Mucosa of descending colon (tissue), 3 donors: ENCODE results near the gene ADAM11. TPM values are rescaled to one million over a fixed set of nuclear protein-coding genes. Genes with fewer than 3 reads are reported as not detected.
A peak's percentile ranks its signal among the peaks of the same experiment; 100 is the strongest.
"Not testable (repeated sequence)": the region's sequence is repeated elsewhere in the genome, so short reads cannot be mapped to it uniquely, and the experiment has no call there.

Source experiments
- ATAC-seq: fragments of 200-7000 bp; cut with Tn5 transposase; one replicate; pipeline ENCODE4 v1.9.1; 2020; ENCODE audit warnings: mild to moderate bottlenecking, moderate library complexity
- DNase-seq, 3 donors: peaks; one replicate each; pipeline ENCODE4 v3.0.0-alpha.2; 2020
- H3K36me3 ChIP-seq: fragments of 200-600 bp; one replicate; pipeline ENCODE4 v1.8.0; 2021; ENCODE audit warnings: low read depth, mild to moderate bottlenecking
- H3K4me1 ChIP-seq: fragments of 200-600 bp; one replicate; pipeline ENCODE4 v1.8.0; 2021; ENCODE audit warnings: low read depth, mild to moderate bottlenecking
- H3K4me3 ChIP-seq: fragments of 200-600 bp; one replicate; pipeline ENCODE4 v1.8.0; 2021; ENCODE audit warnings: mild to moderate bottlenecking
- H3K9me3 ChIP-seq: fragments of 200-600 bp; one replicate; pipeline ENCODE4 v1.8.0; 2021; ENCODE audit warnings: mild to moderate bottlenecking
- intact Hi-C, 2 donors: fragments of 100-400 bp; cut with DNase I in 1 of 2; cut with micrococcal nuclease in 1 of 2; formaldehyde crosslinking; loops; one replicate each; pipeline versions ENCODE4 v1.11.0 to v1.11.1; 2022; cut with DNase I, micrococcal nuclease
- long read RNA-seq, 2 donors: library from polyadenylated mRNA; unstranded; transcript quantifications; one replicate each; pipeline ENCODE4 v2.0.0, GENCODE V29; 2019 to 2021
- total RNA-seq, 3 donors: library from RNA; stranded (reverse); fragmentation: NEBNext Ultra II Directional in 2 of 3; extraction: Animal tissue kit (Norgen Biotek cat#: 25700) in 2 of 3; gene quantifications; one replicate each; pipeline versions ENCODE4 v1.2.1 to v1.2.4, GENCODE V29; 2021 to 2023
- TF ChIP-seq, protein P1 (sequence below): fragments of 200-600 bp; IDR thresholded peaks from one replicate; pipeline ENCODE4 v1.8.0; 2022; ENCODE audit warnings: antibody characterized with exemption, mild to moderate bottlenecking
- donor health status: DM: no; HTN: no; CAD: no; lungs with moderate emphysema.
- donor health status: DM: no; HTN: no; CAD: no.
- donor health status: DM: no; HTN: yes; CAD: no.

Gene ADAM11, protein sequence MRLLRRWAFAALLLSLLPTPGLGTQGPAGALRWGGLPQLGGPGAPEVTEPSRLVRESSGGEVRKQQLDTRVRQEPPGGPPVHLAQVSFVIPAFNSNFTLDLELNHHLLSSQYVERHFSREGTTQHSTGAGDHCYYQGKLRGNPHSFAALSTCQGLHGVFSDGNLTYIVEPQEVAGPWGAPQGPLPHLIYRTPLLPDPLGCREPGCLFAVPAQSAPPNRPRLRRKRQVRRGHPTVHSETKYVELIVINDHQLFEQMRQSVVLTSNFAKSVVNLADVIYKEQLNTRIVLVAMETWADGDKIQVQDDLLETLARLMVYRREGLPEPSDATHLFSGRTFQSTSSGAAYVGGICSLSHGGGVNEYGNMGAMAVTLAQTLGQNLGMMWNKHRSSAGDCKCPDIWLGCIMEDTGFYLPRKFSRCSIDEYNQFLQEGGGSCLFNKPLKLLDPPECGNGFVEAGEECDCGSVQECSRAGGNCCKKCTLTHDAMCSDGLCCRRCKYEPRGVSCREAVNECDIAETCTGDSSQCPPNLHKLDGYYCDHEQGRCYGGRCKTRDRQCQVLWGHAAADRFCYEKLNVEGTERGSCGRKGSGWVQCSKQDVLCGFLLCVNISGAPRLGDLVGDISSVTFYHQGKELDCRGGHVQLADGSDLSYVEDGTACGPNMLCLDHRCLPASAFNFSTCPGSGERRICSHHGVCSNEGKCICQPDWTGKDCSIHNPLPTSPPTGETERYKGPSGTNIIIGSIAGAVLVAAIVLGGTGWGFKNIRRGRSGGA
- 1 to 10 TPM in 1 of 3 donors, under 1 TPM in 1, not detected in 1; 0.17 to 4.7 TPM for total RNA-seq
- long read RNA-seq, donor 1, partial matches to known transcripts, result 8 of 10 reads
- long read RNA-seq, donor 1, other reads (novel, unspliced or antisense), result 2 of 10 reads
- long read RNA-seq, donor 2, result 0 reads

DNA sequence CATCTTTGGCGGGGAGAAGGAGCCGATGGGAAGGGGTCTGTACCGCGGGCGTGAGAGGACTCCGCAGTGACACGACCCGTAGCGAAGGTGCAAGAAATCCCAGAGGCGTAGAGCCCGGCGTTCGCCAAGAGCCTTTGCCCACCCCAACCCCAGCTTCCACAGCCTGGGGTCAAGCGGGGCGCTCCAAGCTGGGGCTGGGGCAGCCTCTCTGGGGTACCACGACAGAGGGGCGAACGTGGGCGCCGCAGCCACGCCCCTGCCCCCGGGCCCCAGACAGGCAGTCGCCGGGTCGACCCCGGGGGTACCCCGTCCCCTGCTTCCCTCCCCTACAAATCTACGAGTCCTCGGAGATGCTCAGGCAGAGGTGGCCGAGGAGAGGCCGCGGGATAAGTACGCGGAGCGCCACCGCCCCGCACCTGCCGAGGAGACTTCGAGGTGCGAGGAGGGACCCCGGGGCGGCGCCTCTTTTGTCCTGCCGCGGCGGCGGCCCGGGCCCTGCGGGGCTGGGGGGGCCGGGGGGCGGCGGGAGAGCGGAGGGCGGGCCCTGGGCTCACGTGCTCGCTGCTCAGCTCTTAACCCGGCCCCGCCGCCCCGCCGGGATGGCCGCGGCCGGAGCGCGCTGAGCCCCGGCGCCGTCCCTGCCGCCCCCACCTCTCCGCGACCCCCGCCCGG lies at the start of gene ADAM11:
Gene ADAM11 (plus strand): TSS at position 575 of the 672 bp plus-strand sequence. CDS start 212 bp downstream, outside the sequence.
- no peak within 1 kb of the TSS for H3K4me3 ChIP-seq
- no peaks in the 10 kb centered on the region for H3K36me3 ChIP-seq
- intact Hi-C loops, result no loop called here
- H3K9me3 ChIP-seq, result no peaks in the 10 kb centered on the region
- peaks cover 8% of the 10 kb centered on the region for H3K4me1 ChIP-seq
- peak; percentile 18 for ATAC-seq
- no peak for DNase-seq
- TF ChIP-seq, protein P1, sequence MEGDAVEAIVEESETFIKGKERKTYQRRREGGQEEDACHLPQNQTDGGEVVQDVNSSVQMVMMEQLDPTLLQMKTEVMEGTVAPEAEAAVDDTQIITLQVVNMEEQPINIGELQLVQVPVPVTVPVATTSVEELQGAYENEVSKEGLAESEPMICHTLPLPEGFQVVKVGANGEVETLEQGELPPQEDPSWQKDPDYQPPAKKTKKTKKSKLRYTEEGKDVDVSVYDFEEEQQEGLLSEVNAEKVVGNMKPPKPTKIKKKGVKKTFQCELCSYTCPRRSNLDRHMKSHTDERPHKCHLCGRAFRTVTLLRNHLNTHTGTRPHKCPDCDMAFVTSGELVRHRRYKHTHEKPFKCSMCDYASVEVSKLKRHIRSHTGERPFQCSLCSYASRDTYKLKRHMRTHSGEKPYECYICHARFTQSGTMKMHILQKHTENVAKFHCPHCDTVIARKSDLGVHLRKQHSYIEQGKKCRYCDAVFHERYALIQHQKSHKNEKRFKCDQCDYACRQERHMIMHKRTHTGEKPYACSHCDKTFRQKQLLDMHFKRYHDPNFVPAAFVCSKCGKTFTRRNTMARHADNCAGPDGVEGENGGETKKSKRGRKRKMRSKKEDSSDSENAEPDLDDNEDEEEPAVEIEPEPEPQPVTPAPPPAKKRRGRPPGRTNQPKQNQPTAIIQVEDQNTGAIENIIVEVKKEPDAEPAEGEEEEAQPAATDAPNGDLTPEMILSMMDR, result no peak

DNA sequence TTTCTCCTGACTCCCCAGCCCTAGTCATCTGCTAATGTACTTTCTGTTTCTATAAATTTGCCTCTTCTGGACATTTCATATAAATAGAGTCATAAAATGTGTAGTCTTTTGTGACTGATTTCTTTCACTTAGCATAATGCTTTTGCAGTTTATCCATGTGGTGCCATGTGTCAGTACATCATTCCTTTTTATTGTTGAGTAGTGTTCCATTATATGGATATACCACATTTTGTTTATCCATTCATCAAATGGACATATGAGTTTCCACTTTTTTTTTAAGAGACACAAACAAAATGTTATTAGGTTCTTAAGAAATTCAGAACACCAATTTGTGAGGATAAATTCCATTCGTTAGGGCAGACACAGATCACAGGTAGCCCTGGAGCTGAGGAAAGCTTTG lies 39.3 kb upstream of the ADAM11 start:
- Histone ChIP-seq H3K9me3 (no peaks in the 10 kb centered on the region), H3K36me3 (no peaks in the 10 kb centered on the region), H3K4me3 (no peak overlapping the region), H3K4me1 (no peaks in the 10 kb centered on the region)
- ATAC-seq (no peak), DNase-seq (no peak)
- TF ChIP-seq, protein P1, result no peak
- intact Hi-C loops, result no loop called here

DNA sequence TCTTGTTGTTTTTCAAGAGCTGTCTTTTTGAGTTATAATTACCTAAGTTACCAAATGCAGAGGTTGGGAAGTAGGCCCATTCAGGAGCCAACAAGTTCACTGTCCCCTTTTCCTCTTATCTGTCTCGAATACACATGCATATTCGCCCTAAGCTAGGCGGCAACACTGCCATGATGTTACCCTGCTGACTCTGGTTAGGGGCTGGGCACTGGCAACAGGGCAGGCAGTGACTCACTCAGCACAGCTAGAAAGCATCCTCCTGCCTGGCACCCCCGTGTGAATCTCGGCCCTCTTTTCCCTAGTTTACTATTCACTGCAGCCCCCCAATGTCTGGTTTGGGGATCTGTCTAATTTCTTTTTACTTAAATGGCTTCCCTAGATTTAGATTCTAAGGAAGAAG lies 36.5 kb upstream of the ADAM11 start:
- no peaks in the 10 kb centered on the region for H3K9me3 ChIP-seq
- H3K36me3 ChIP-seq, result no peaks in the 10 kb centered on the region
- intact Hi-C loops, result no loop called here
- ATAC-seq (no peak), DNase-seq (no peak)
- TF ChIP-seq, protein P1, result no peak
- H3K4me1 ChIP-seq, result no peaks in the 10 kb centered on the region
- no peak overlapping the region for H3K4me3 ChIP-seq

DNA sequence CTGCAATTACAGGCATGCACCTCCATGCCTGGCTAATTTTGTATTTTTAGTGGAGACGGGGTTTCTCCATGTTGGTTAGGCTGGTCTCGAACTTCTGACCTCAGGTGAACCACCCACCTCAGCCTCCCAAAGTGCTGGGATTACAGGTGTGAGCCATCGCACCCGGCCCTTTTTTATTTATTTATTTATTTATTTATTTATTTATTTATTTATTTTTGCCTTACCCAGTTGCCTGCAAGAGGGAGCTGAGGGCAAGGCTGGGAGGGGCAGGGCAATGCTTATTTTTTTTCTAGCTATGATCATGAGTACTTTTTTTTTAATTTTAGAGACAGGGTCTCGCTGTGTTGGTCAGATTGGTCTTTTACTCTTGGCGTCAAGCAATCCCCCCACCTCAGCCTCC lies 32.7 kb upstream of the ADAM11 start:
- intact Hi-C loops, DNase-seq, H3K36me3 ChIP-seq, H3K9me3 ChIP-seq, H3K4me1 ChIP-seq, ATAC-seq, H3K4me3 ChIP-seq: not testable (repeated sequence)

DNA sequence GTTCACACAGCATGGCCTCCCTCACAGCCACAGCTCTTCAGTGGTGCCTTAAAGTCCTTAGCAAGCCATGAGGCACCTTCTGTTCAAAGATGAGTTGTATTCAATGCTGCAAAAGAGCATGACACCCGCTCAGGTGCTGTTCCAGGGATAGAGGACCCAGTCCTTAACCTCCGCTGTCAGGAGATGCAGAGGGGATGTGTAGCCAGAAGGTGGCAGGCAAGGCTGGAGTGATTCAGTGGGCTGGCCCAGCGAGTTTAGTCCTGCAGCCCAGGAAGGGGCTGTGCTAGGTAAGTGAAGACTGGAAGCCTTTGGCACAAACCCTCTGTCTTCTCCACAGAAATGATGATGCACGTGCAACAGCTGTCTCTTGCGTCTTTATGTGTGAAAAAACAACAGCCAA lies 25.0 kb upstream of the ADAM11 start:
- no peak for DNase-seq
- no peak for ATAC-seq
- TF ChIP-seq, protein P1, result no peak
- no peaks in the 10 kb centered on the region for H3K4me1 ChIP-seq
- intact Hi-C loops, result no loop called here
- no peaks in the 10 kb centered on the region for H3K9me3 ChIP-seq
- H3K36me3 ChIP-seq, result no peaks in the 10 kb centered on the region
- H3K4me3 ChIP-seq, result no peak overlapping the region
